ENCODE results near the gene TLCD1. TPM values are rescaled to one million over a fixed set of nuclear protein-coding genes. Genes with fewer than 3 reads are reported as not detected.

The TLCD1 gene
- total RNA-seq, 1 experiment from 2014 or later: 50.7 TPM

GRCh38 chr17:28763804-28764266 is 37.8 kb upstream of the TLCD1 start:
- H3K27ac Mint-ChIP-seq: no peak overlapping the region; a peak in 1 of 7 replicates

More at GRCh38 chr17:28763804-28764266, 37.8 kb upstream of the TLCD1 start:
- no peaks in the 10 kb centered on the region for H4K20me1 ChIP-seq (ENCODE audit: control insufficient read depth, insufficient read depth, insufficient read length)
- H4K8ac ChIP-seq (replicated peaks; ENCODE audit: insufficient read length, low read depth, low read length): no peak overlapping the region
- H3K79me2 ChIP-seq (ENCODE audit: insufficient read depth, low read length): 0 out of 2 replicates have a peak, but pooled peaks cover 2% of the 10 kb centered on the region
- Mint-ChIP-seq H3K9me3 (no peaks in the 10 kb centered on the region), H3K4me3 (no peak overlapping the region), H3K4me1 (peaks cover 36 to 38% of the 10 kb centered on the region in 2 experiments), H3K27me3 (ENCODE audit: low read depth) (no peaks in the 10 kb centered on the region), H3K36me3 (ENCODE audit: insufficient read depth in 1 of 3, low read depth in 3 of 3) (peaks cover 25 to 41% (median 37%) of the 10 kb centered on the region in 3 experiments; a peak in 6 of 7 replicates)
- no peak overlapping the region for H2AK5ac ChIP-seq (ENCODE audit: insufficient read length, low read length)
- H3T11ph ChIP-seq (ENCODE audit: low read length): no peak overlapping the region
- H4K91ac ChIP-seq (ENCODE audit: insufficient read length, low read depth, low read length): no peak overlapping the region
- no peak overlapping the region for H2BK12ac ChIP-seq (ENCODE audit: insufficient read length, low read depth, low read length)
- H3K27me3 ChIP-seq (ENCODE audit: insufficient read depth, low read length): no peaks in the 10 kb centered on the region
- no peak overlapping the region for H3K23ac ChIP-seq (ENCODE audit: insufficient read length, low read depth, low read length)
- no peak overlapping the region for H3K9ac ChIP-seq (ENCODE audit: extremely low read depth, insufficient read length, low read length)
- H3K27ac ChIP-seq (ENCODE audit: insufficient read length, low read depth, low read length): no peak overlapping the region
- no peak overlapping the region for H2AFZ ChIP-seq (ENCODE audit: low read length)
- peaks cover 3% of the 10 kb centered on the region; the same call in 1 of the 2 replicates for H3K4me1 ChIP-seq (ENCODE audit: insufficient read depth, low read length)
- H3K14ac ChIP-seq (ENCODE audit: insufficient read depth, low read length): no peak overlapping the region
- H3K56ac ChIP-seq (ENCODE audit: insufficient read length, low read depth, low read length): no peak overlapping the region
- no CpG with 5 or more reads among the region's 5 CpGs for WGBS (ENCODE audit: extremely low coverage, insufficient read length, low lambda C conversion rate)
- no peak overlapping the region for H2BK15ac ChIP-seq (ENCODE audit: low read depth, low read length)
- no peaks in the 10 kb centered on the region for H3K79me1 ChIP-seq (ENCODE audit: insufficient read depth, low read depth, low read length, poor library complexity, severe bottlenecking)
- H3K4me2 ChIP-seq (ENCODE audit: insufficient read depth, insufficient read length, low read length): no peak overlapping the region
- H2BK20ac ChIP-seq (ENCODE audit: low read depth, low read length, poor library complexity, severe bottlenecking): no peak overlapping the region
- H3K18ac ChIP-seq (ENCODE audit: insufficient read length, low read depth, low read length): no peak overlapping the region
- no peak overlapping the region for H4K5ac ChIP-seq (ENCODE audit: insufficient read length, low read depth, low read length)
- peak; percentile 94 for TF ChIP-seq CTCF (conservative IDR thresholded peaks at IDR 0.05)
- no peak overlapping the region for H3K4ac ChIP-seq (ENCODE audit: low read depth, low read length)
- peak; percentile 66 for DNase-seq
- H2BK5ac ChIP-seq (ENCODE audit: insufficient read length, low read length): no peak overlapping the region
- H3K9me3 ChIP-seq (ENCODE audit: control insufficient read depth, low read depth, low read length): no peaks in the 10 kb centered on the region
- no peak overlapping the region for H2BK120ac ChIP-seq (ENCODE audit: low read depth, low read length, poor library complexity, severe bottlenecking)
- no peaks in the 10 kb centered on the region for H3K23me2 ChIP-seq (ENCODE audit: insufficient read length, low read depth, low read length, poor library complexity, severe bottlenecking)

Measured in H9 (cell line).